H1 (cell line): ENCODE data around the gene UNC79. TPM values are rescaled to one million over a fixed set of nuclear protein-coding genes. Genes with fewer than 3 reads are reported as not detected.

Source experiments
- CBX5 ChIP-seq: fragments of 300-800, 300-1000 bp; sonication (generic); IDR thresholded peaks from 2 replicates; pipeline ENCODE4 v1.7.1; 2016; ENCODE audit warnings: antibody characterized with exemption, low read length, low read depth
- JUND ChIP-seq: IDR thresholded peaks from 2 replicates; pipeline ENCODE4 v1.6.1; 2011; ENCODE audit warnings: mild to moderate bottlenecking, improper control_type of control experiment, low read length
- KDM4A ChIP-seq: IDR thresholded peaks from one replicate; pipeline ENCODE4 v1.7.1; 2012; ENCODE audit warnings: low read depth, mild to moderate bottlenecking, moderate library complexity, low read length, inconsistent platforms; ENCODE audit not compliant: severe bottlenecking
- KDM5A ChIP-seq: fragments of 200-600 bp; IDR thresholded peaks from 2 replicates; pipeline ENCODE4 v1.7.1; 2012; ENCODE audit warnings: mild to moderate bottlenecking, low read length, inconsistent platforms, mixed read lengths
- SP1 ChIP-seq: IDR thresholded peaks from 2 replicates; pipeline ENCODE4 v1.6.1; 2011; ENCODE audit warnings: low read depth, low read length
- polyA plus RNA-seq, 7 experiments: library from polyadenylated mRNA; depleted of rRNA in 3 of 7; stranded (reverse) in 5 of 7; unstranded in 2 of 7; fragments of >200 nt in 5 of 7; fragments of 200-250 nt in 2 of 7; gene quantifications; 1 replicate in 5 of 7; 2 replicates in 1 of 7; 4 replicates in 1 of 7; pipeline versions ENCODE4 v1.2.1 to v1.2.3, GENCODE V29; 2011 to 2013; ENCODE audit warnings: missing spikeins in 2 of 7, mixed read lengths in 2 of 7
- total RNA-seq: library from RNA; stranded (reverse); fragmentation: NEBNext Ultra II Directional; extraction: Animal tissue kit (Norgen Biotek cat#: 25700); gene quantifications from 2 replicates; pipeline ENCODE4 v1.2.1, GENCODE V29; 2021

UNC79 gene
- total and polyA plus RNA-seq, 2 of the 8 experiments (the other 6 are each of a cell fraction or from before 2014, with no cell fraction given): 1.8 to 2.3 TPM

DNA sequence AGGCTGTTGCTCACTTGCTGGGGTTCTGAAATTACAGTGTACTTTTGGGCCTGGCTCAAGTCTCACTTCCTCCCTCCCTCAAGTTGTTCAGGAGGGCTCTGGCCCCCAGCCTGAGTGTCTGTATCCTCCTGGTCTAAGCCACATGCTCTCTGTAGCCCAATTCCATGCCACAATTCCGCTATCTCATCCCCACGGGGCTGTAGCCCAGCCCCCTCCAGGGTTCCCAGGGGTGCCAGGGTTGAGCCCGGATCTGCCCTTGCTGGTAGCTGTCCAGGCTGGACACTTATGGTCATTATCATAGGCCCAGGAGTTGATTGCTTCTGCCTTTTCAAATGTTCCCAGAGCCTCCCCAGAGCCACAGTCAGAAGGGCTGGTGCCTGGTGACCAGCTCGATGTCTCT, 292.3 kb downstream of the UNC79 start (continued):
- TF ChIP-seq KDM4A: no peak
- TF ChIP-seq CBX5: no peak
- TF ChIP-seq KDM5A: no peak
- TF ChIP-seq JUND: no peak
- TF ChIP-seq SP1: no peak
